HG03520 (cell line): Measurements from ENCODE around the gene BRD9.
"Not testable (repeated sequence)": the region's sequence is repeated elsewhere in the genome, so short reads cannot be mapped to it uniquely, and the experiment has no call there.

ENCODE experiments used
- ATAC-seq: cut with Tn5 transposase; IDR thresholded peaks from one replicate; pipeline ENCODE4 v1.9.1; 2021; ENCODE audit warnings: mild to moderate bottlenecking, moderate library complexity; ENCODE audit not compliant: unreplicated experiment

The BRD9 gene

DNA sequence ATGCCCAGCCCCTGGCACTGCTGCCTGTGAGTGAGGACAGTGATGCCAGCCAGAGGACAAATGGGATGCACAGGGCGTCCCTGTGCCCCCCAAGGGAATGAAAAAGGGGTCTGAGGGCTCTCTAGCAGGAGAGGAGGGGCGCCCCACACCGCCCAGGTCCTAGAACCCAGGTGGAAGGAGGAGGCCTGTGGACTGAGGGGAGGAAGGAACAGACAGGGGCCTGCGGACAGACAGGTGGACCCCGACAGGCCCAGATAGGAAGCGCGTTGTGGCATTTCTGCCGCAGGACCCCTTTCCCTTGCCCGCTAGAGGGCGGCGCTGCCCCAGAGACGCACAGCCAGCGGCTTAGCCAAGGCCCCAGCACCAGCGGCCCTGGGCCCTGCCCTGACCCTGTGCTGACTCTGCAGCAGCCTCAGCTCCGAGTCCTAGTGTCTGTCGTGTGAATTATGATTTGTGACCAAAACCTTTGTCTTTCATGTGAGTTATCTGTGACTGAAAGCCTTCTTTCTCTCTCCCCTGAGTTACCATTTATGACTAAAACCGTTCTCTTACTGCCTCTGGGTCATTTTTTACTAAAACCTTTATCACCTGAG lies 30.8 kb upstream of the BRD9 start:
- ATAC-seq: peak; percentile 61

- ATAC-seq: no peak
These were observed 30.1 kb upstream of the BRD9 start for GRCh38 chr5:922436-923280.

GRCh38 chr5:921456-922435 lies 29.1 kb upstream of the BRD9 start:
- no peak for ATAC-seq

DNA sequence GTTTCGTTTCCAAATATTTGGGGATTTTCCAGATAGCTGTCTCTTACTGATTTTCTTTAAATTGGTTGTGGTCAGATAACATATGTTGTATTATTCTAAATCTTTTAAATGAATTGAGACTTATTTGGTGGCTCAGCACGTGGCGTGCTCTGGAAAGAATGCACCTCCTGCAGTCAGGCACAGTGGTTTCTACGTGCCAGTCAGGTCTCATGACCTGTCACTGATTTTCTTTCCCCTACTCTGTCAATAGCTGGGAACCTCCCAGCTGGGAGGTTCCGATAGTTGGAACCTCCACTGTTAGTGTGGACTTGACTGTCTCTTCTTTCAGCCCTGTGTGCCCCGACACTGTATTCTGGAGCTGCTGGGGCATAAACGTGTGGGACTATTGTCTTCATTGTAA lies 27.7 kb upstream of the BRD9 start:
- no peak for ATAC-seq

DNA sequence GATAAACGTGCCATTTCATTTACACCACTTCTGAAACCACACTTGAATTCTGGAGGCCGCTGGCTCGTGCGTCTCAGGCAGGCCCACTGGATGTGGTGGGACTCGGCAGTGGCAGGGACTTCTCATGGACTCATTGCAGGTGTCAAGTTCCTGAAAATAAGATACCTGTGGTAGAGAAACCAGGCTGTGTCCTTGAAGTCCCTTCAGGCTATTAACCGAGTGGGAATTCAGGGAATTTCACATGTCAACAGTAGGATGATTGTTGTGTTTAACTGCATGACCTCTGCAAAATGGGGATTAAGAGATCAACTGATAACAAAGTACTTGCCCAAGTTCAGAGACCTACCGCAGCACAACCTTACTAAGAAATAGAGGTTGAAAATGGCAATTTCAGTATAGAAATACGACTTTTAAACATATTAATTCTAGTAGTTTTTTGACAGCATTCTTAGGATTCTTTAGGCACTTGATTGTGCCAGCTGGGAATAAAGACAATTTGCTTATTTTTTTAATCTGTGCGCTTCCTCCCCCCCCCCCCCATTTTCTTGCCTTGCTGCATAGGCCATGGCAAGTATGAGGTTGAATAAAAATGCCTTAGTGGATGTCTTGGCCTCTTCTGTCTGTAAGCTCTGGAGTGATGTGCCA lies 26.9 kb upstream of the BRD9 start:
- no peak for ATAC-seq

DNA sequence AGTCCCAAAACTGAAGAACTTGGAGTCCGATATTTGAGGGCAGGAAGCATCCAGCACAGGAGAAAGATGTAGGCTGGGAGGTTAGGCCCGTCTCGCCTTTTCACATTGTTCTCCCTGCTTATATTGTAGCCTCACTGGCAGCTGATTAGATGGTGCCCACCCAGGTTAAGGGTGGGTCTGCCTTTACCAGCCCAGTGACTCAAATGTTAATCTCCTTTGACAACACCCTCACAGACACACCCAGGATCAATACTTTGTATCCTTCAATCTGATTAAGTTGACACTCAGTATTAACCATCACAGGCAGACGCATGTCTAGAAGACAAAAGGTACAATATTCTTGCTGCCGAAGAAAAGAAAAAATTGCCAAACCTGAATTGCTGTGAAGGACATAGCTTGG lies 26.1 kb upstream of the BRD9 start:
- ATAC-seq: not testable (repeated sequence)

DNA sequence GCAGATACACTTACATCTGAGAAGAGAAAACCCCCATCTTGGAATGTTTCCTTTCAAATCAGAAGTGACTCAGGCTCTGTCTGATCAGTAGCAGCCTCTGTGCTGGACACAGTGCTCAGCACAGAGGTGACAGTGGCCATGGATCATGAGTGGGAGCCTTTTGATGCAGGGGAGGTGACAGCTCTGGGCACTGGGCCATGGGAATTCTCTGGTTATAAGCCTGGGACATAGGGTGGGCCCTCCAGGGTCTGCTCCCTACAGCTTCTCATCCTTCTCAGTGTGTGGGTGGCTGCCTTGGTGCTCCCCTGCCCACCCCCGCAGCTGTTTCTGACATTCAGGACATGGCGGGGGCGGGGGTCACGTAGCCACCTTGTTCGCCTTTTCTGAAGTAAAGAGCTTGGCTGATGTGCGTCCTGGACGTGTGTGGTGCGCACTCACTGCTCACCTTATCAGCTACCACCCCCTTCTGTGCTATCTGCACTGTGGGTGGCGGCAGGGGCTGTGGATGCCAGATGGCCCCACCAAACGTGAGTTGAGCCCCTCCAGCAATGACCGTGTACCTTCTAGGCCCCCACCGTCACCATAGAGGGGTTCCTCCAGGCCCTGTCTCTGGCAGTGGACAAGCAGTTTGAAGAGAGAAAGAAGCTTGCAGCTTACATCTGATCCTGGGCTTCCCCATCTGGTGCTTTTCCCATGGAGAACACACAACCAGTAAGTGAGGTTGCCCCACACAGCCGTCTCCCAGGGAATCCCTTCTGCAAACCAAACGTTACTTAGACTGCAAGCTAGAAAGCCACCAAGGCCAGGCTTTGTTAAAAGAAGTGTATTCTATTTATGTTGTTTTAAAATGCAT lies 24.1 kb upstream of the BRD9 start:
- no peak for ATAC-seq

DNA sequence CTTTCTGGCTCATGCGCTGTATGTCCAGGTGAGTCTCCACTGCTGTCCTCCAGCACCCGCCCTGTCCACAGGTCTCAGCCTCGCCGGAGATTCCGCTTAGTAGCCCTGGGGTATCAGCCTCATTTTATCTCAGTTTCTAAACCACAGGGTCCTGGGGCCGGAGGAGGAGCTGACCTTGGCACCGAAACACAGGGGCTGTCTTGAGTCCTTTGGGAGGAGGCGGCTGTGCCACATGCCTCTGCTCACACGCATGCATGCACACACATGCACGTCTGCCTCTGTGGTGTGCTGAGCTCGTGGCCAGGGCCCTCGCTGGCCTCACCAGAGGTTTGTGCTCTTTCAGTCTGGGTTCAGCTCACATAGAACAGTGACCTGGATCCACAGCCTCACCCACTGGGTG lies 23.3 kb upstream of the BRD9 start:
- no peak for ATAC-seq

DNA sequence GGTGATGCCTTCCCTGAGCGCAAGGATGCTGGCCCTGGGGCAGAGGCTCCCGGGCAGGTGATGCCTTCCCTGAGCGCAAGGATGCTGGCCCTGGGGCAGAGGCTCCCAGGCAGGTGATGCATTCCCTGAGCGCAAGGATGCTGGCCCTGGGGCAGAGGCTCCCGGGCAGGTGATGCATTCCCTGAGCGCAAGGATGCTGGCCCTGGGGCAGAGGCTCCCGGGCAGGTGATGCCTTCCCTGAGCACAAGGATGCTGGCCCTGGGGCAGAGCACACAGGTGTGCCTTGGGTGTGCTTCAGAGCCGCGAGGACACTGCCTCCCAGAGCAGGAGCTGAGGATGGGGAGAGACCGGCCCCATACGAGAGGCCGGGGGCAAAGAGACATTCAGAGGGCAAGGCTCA lies 22.7 kb upstream of the BRD9 start:
- not testable (repeated sequence) for ATAC-seq

DNA sequence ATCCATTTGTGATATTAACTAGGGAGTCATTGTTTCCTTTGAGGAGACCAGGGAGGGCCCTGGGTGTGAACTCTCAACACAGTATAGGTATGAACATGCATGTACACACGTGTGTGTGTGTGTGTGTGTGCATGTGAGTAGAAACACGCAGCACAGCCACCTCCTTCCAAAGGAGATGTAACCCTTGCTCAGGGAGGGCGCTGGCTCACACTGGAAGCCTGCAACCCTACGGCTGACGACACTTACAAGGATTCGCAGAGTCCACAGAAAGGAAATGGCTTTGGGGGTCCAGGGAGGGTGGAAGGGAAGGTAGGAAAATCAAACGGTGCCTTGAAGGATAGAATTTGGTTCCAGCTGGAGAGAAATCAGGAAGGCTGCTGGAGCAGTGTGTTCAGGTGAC lies 22.0 kb upstream of the BRD9 start:
- ATAC-seq: no peak

- no peak for ATAC-seq
These were observed 21.6 kb upstream of the BRD9 start for GRCh38 chr5:914174-914573.

DNA sequence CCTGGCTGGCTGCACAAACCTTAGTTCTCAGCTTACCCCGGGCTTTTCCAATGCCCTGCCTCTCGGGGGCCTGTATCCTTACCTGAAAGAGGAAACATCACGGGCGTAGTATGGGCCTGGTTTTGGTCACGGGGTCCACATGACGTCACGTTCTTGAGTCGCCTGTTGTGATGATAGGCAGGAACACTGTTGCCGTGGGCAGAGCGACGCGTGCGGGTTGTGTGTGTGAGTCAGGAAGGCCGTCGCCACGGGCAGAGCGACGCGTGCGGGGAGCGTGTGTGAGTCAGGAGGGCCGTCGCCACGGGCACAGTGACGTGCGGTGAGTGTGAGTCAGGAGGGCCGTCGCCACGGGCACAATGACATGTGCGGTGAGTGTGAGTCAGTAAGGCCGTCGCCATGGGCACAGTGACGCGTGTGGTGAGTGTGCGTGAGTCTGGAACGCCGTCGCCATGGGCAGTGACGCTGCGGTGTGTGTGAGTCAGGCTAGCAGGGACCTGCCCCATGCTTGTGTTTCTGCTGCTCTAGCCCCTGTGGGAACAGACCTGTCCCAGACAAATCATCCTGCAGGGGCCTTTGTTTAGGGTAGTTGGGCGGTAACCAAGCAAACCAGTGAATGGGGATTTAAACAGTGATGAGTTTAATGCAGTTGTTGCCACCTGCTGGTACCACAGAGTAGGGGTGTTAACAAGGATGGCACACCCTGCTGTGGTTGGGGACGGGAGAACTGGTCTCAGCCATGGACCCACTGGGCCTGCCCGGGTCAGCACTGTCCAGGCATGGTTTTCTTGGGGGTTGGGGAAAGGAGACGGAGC lies 19.9 kb upstream of the BRD9 start:
- no peak for ATAC-seq

GRCh38 chr5:911601-912000 lies 19.0 kb upstream of the BRD9 start:
- no peak for ATAC-seq

DNA sequence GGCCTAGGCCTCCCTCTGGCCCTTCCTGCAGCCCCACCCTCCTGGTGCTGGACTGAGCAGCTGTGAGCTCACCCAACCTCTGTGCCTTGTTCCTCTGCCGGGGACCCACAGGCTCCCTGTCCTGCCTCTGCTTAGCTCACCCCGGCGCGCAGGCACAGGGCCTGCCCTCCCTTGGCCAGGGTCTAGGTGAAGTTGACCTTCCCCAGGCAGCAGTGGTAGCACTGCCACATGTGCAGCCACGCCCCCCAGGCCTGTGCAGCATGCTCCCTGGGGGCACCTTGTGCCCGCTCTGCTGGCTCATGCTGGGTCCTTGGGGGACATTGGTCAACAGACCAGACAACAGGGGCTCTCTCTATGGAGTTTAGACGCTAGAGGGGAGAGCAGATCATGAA lies 18.2 kb upstream of the BRD9 start:
- no peak for ATAC-seq

DNA sequence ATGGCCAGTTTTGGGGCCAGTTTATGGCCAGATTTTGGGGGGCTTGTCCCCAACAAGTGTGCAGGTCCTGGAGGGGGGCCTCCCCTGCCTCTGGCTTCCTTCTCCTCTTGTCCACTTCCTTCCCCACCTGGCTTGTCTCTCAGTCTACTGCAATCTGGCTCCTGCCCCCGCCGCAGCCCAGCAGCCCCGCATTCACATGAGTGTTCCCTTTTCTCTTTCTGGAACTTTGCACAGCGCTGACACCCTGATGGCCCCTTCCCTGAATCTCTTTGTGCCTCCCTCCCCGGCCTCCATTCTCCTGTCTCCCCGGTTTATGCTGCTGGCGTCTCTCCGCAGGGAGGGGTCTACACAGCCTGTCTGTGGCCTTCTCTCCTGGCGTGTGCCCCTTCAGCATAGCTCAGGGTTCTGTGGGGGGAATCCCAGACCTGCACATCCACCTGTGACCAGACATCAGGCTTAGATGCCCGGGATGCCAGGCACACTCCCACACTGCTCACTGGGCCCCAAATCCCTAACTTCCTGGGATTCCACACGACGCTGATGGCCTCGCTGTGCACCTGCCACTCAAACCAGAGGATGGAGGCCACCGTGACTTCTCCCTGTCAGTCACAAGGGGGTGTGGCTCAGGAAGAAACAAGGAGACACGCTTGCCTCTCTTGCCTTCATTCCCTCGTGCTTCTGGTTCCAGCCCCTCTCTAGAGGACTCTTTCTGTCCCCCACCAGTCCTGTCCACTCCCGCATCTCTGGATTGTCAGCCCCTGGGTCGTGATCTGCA lies 17.6 kb upstream of the BRD9 start:
- ATAC-seq: no peak

GRCh38 chr5:909086-909485 lies 16.5 kb upstream of the BRD9 start:
- no peak for ATAC-seq

DNA sequence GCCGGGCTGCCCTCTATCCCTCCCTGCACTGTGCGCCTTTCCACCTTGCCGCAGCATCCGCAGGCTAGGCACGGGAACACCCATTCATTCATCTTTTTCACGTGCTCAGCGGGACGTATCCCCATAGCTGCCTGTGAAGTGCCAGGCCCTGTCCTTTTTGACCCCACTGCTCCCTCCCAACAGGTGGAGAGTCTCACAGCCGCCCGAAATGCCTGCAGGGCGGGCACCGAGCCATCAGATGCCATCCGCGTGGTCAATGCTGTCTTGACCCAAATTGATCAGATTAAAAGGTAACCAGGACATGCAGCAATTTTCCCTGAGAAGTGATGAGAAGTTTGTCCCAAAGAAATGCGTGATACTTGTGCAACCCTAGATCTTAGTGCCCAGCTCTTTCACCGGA lies 15.6 kb upstream of the BRD9 start:
- ATAC-seq: no peak

GRCh38 chr5:907366-907910 lies 14.8 kb upstream of the BRD9 start:
- no peak for ATAC-seq
